HG02798 (cell line): ENCODE measurements around the gene PRKCD.

Source experiments
- ATAC-seq: cut with Tn5 transposase; IDR thresholded peaks from one replicate; pipeline ENCODE4 v1.9.1; 2021; ENCODE audit warnings: mild to moderate bottlenecking; ENCODE audit not compliant: unreplicated experiment, poor library complexity

PRKCD gene

GRCh38 chr3:53160660-53161449 is at the start of gene PRKCD:
Gene PRKCD (plus strand): TSS chr3:53161209. CDS start chr3:53178423, 17,214 bp downstream.
- peak; percentile 58 for ATAC-seq

- no peak for ATAC-seq
Observed at GRCh38 chr3:53111822-53112221, 49.2 kb upstream of the PRKCD start.

GRCh38 chr3:53113293-53114010 is 47.6 kb upstream of the PRKCD start:
- ATAC-seq: no peak

GRCh38 chr3:53114011-53114400 is 47.0 kb upstream of the PRKCD start:
- ATAC-seq: peak; percentile 79

- no peak for ATAC-seq
Observed at GRCh38 chr3:53114412-53115074, 46.5 kb upstream of the PRKCD start.

- ATAC-seq: no peak
Observed at GRCh38 chr3:53116956-53117355, 44.1 kb upstream of the PRKCD start.

GRCh38 chr3:53120336-53120735 is 40.7 kb upstream of the PRKCD start:
- no peak for ATAC-seq

- no peak for ATAC-seq
Observed at GRCh38 chr3:53122255-53122932, 38.6 kb upstream of the PRKCD start.

- no peak for ATAC-seq
Observed at GRCh38 chr3:53122933-53123305, 38.1 kb upstream of the PRKCD start.

- no peak for ATAC-seq
Observed at GRCh38 chr3:53123510-53123909, 37.5 kb upstream of the PRKCD start.

- no peak for ATAC-seq
Observed at GRCh38 chr3:53123953-53124352, 37.1 kb upstream of the PRKCD start.

- ATAC-seq: no peak
Observed at GRCh38 chr3:53126601-53127000, 34.4 kb upstream of the PRKCD start.

GRCh38 chr3:53129344-53129743 is 31.7 kb upstream of the PRKCD start:
- ATAC-seq: no peak

GRCh38 chr3:53130179-53131061 is 30.6 kb upstream of the PRKCD start, which contains the start of gene RFT1:
Gene RFT1 (minus strand): TSS chr3:53130435. CDS start chr3:53130400, 35 bp downstream.
- ATAC-seq: peak; percentile 90

- no peak for ATAC-seq
Observed at GRCh38 chr3:53131096-53131495, 29.9 kb upstream of the PRKCD start.

GRCh38 chr3:53132347-53132746 is 28.7 kb upstream of the PRKCD start:
- no peak for ATAC-seq

GRCh38 chr3:53134631-53135232 is 26.3 kb upstream of the PRKCD start:
- ATAC-seq: peak; percentile 63

GRCh38 chr3:53137221-53137620 is 23.8 kb upstream of the PRKCD start:
- ATAC-seq: no peak

- no peak for ATAC-seq
Observed at GRCh38 chr3:53137835-53138446, 23.1 kb upstream of the PRKCD start.
